Naive B cell (primary cell): ENCODE data around the gene RNU2-63P. TPM values are rescaled to one million over a fixed set of nuclear protein-coding genes. Genes with fewer than 3 reads are reported as not detected.
"Not testable (repeated sequence)": the region's sequence is repeated elsewhere in the genome, so short reads cannot be mapped to it uniquely, and the experiment has no call there.

Experiments
- ATAC-seq, 2 donors: fragments of 150-1000 bp; cut with Tn5 transposase; 2 replicates each; pipeline ENCODE4 v1.10.0; 2021; ENCODE audit warnings: low read depth in 2 of 2, mild to moderate bottlenecking in 2 of 2, moderate library complexity in 2 of 2
- DNase-seq: peaks from one replicate; pipeline ENCODE4 v3.0.0; 2022
- H3K27ac Mint-ChIP-seq, 6 donors: one replicate each; pipeline ENCODE4 v1.8.0; 2020 to 2022; ENCODE audit warnings: mild to moderate bottlenecking in 6 of 6, mixed read lengths in 6 of 6, moderate library complexity in 5 of 6, inconsistent platforms in 2 of 6
- H3K27me3 Mint-ChIP-seq, 3 donors: one replicate each; pipeline ENCODE4 v1.8.0; 2021 to 2022; ENCODE audit warnings: mixed read lengths in 3 of 3, mild to moderate bottlenecking in 1 of 3
- H3K36me3 Mint-ChIP-seq, 2 donors: one replicate each; pipeline ENCODE4 v1.8.0; 2020 to 2022; ENCODE audit warnings: mixed read lengths in 2 of 2, inconsistent platforms in 1 of 2, mild to moderate bottlenecking in 1 of 2
- H3K4me1 Mint-ChIP-seq, 3 donors: one replicate each; pipeline ENCODE4 v1.8.0; 2020 to 2022; ENCODE audit warnings: mixed read lengths in 3 of 3, inconsistent platforms in 1 of 3, mild to moderate bottlenecking in 1 of 3, moderate library complexity in 1 of 3
- H3K4me3 Mint-ChIP-seq, 8 donors: one replicate each; pipeline ENCODE4 v1.8.0; 2020 to 2022; ENCODE audit warnings: mild to moderate bottlenecking in 8 of 8, mixed read lengths in 8 of 8, moderate library complexity in 8 of 8, inconsistent platforms in 2 of 8
- H3K9me3 Mint-ChIP-seq, 7 donors: one replicate each; pipeline ENCODE4 v1.8.0; 2020 to 2022; ENCODE audit warnings: mixed read lengths in 7 of 7, mild to moderate bottlenecking in 5 of 7, inconsistent platforms in 2 of 7, moderate library complexity in 1 of 7
- polyA plus RNA-seq, 6 donors: library from polyadenylated mRNA; unstranded; fragments of 300-500 nt; fragmentation: Illumina TruSeq; gene quantifications; one replicate each; pipeline ENCODE4 v1.2.3, GENCODE V29; 2021; ENCODE audit warnings: low read depth in 6 of 6

The RNU2-63P gene
- polyA plus RNA-seq, 6 donors from 2014 or later, result 9.0 to 94.7 (median 34.8) TPM; not detected in 3

- no peak for ATAC-seq
- Mint-ChIP-seq H3K27me3 (no peaks in the 10 kb centered on the region), H3K27ac (peak overlapping the region in 2 of 6 donors; percentile 74 to 79), H3K36me3 (no peaks in the 10 kb centered on the region), H3K4me1 (peaks cover 24 to 66% (median 25%) of the 10 kb centered on the region in 3 donors), H3K4me3 (no peak overlapping the region), H3K9me3 (no peaks in the 10 kb centered on the region)
- DNase-seq, result no peak
Observed at GRCh38 chr2:88049622-88050021, 33.3 kb upstream of the RNU2-63P start.

- H3K4me3 Mint-ChIP-seq, result peak overlapping the region in 1 of 8 donors; percentile 16
- DNase-seq (no peak), ATAC-seq (no peak)
- no peaks in the 10 kb centered on the region for H3K36me3 Mint-ChIP-seq
- H3K27me3 Mint-ChIP-seq, result no peaks in the 10 kb centered on the region
- no peaks in the 10 kb centered on the region for H3K9me3 Mint-ChIP-seq
- peak overlapping the region in 4 of 6 donors; percentile 38 to 87 (median 58) for H3K27ac Mint-ChIP-seq
- H3K4me1 Mint-ChIP-seq, result peaks cover 13 to 59% (median 15%) of the 10 kb centered on the region in 3 donors
Observed at GRCh38 chr2:88048541-88048940, 32.2 kb upstream of the RNU2-63P start.

- not testable (repeated sequence) for H3K9me3 Mint-ChIP-seq, H3K27ac Mint-ChIP-seq, ATAC-seq, H3K36me3 Mint-ChIP-seq, H3K27me3 Mint-ChIP-seq, H3K4me3 Mint-ChIP-seq, DNase-seq
- peaks cover 14 to 70% (median 30%) of the 10 kb centered on the region in 3 donors for H3K4me1 Mint-ChIP-seq
Observed at GRCh38 chr2:88045561-88045960, 29.2 kb upstream of the RNU2-63P start.

GRCh38 chr2:88042476-88042875 lies 26.1 kb upstream of the RNU2-63P start:
- ATAC-seq (no peak), DNase-seq (no peak)
- Mint-ChIP-seq H3K27ac (peak overlapping the region in 2 of 6 donors; percentile 43 to 47), H3K9me3 (no peaks in the 10 kb centered on the region), H3K36me3 (no peaks in the 10 kb centered on the region), H3K4me1 (peaks cover 24 to 55% (median 42%) of the 10 kb centered on the region in 3 donors), H3K4me3 (no peak overlapping the region), H3K27me3 (no peaks in the 10 kb centered on the region)

- peaks cover 0 to 6% of the 10 kb centered on the region in 2 donors for H3K36me3 Mint-ChIP-seq
- H3K9me3 Mint-ChIP-seq, result no peaks in the 10 kb centered on the region
- peaks cover 34 to 49% (median 44%) of the 10 kb centered on the region in 3 donors for H3K4me1 Mint-ChIP-seq
- H3K27ac Mint-ChIP-seq, result peak overlapping the region in 4 of 6 donors; percentile 12 to 79 (median 36)
- no peak for DNase-seq
- no peaks in the 10 kb centered on the region for H3K27me3 Mint-ChIP-seq
- ATAC-seq, result no peak
- H3K4me3 Mint-ChIP-seq, result no peak overlapping the region
Observed at GRCh38 chr2:88038263-88039105, 22.1 kb upstream of the RNU2-63P start.

- Mint-ChIP-seq H3K36me3 (peaks cover 0 to 17% of the 10 kb centered on the region in 2 donors), H3K4me1 (peaks cover 29 to 35% (median 32%) of the 10 kb centered on the region in 3 donors), H3K27ac (peak overlapping the region in 2 of 6 donors; percentile 7 to 11), H3K27me3 (no peaks in the 10 kb centered on the region), H3K9me3 (no peaks in the 10 kb centered on the region), H3K4me3 (no peak overlapping the region)
- ATAC-seq, result no peak
- DNase-seq, result no peak
Observed at GRCh38 chr2:88036606-88037005, 20.3 kb upstream of the RNU2-63P start.

- peaks cover 28 to 31% (median 29%) of the 10 kb centered on the region in 3 donors for H3K4me1 Mint-ChIP-seq
- H3K9me3 Mint-ChIP-seq, result no peaks in the 10 kb centered on the region
- ATAC-seq, result no peak
- peaks cover 0 to 17% of the 10 kb centered on the region in 2 donors for H3K36me3 Mint-ChIP-seq
- H3K4me3 Mint-ChIP-seq, result no peak overlapping the region
- no peaks in the 10 kb centered on the region for H3K27me3 Mint-ChIP-seq
- DNase-seq, result no peak
- peak overlapping the region in 4 of 6 donors; percentile 11 to 81 (median 32) for H3K27ac Mint-ChIP-seq
Observed at GRCh38 chr2:88036182-88036581, 19.8 kb upstream of the RNU2-63P start.

GRCh38 chr2:88032070-88032702 lies 15.8 kb upstream of the RNU2-63P start:
- Mint-ChIP-seq H3K27me3 (no peaks in the 10 kb centered on the region), H3K36me3 (peaks cover 0 to 21% of the 10 kb centered on the region in 2 donors), H3K9me3 (no peaks in the 10 kb centered on the region), H3K27ac (peak overlapping the region in 1 of 6 donors; percentile 6), H3K4me1 (peaks cover 23 to 27% (median 24%) of the 10 kb centered on the region in 3 donors), H3K4me3 (no peak overlapping the region)
- DNase-seq (no peak), ATAC-seq (no peak)

- ATAC-seq, result no peak
- Mint-ChIP-seq H3K4me1 (peaks cover 15 to 26% (median 17%) of the 10 kb centered on the region in 3 donors), H3K27ac (peak overlapping the region in 3 of 6 donors; percentile 54 to 88 (median 69)), H3K27me3 (no peaks in the 10 kb centered on the region), H3K36me3 (peaks cover 0 to 23% of the 10 kb centered on the region in 2 donors), H3K9me3 (no peaks in the 10 kb centered on the region), H3K4me3 (no peak overlapping the region)
- DNase-seq, result no peak
Observed at GRCh38 chr2:88028931-88029330, 12.6 kb upstream of the RNU2-63P start.

- H3K36me3 Mint-ChIP-seq, result peaks cover 0 to 20% of the 10 kb centered on the region in 2 donors
- H3K27ac Mint-ChIP-seq, result peak overlapping the region; percentile 46 to 96 (median 84)
- DNase-seq, result peak; percentile 19
Observed at GRCh38 chr2:88027697-88028389, 11.5 kb upstream of the RNU2-63P start.

GRCh38 chr2:88024509-88024908 lies 8.2 kb upstream of the RNU2-63P start:
- ATAC-seq (no peak), DNase-seq (no peak)
- Mint-ChIP-seq H3K36me3 (peaks cover 0 to 11% of the 10 kb centered on the region in 2 donors), H3K27me3 (no peaks in the 10 kb centered on the region), H3K9me3 (peaks cover 0 to 1% (median 0%) of the 10 kb centered on the region in 7 donors), H3K4me3 (peak overlapping the region in 1 of 8 donors; percentile 50), H3K4me1 (peaks cover 15 to 28% (median 17%) of the 10 kb centered on the region in 3 donors), H3K27ac (peak overlapping the region in 1 of 6 donors; percentile 56)

More at GRCh38 chr2:88027697-88028389, 11.5 kb upstream of the RNU2-63P start:
- H3K27me3 Mint-ChIP-seq, result no peaks in the 10 kb centered on the region
- peaks cover 15 to 26% (median 17%) of the 10 kb centered on the region in 3 donors for H3K4me1 Mint-ChIP-seq
- peak overlapping the region; percentile 29 to 90 (median 79) for H3K4me3 Mint-ChIP-seq
- H3K9me3 Mint-ChIP-seq, result no peaks in the 10 kb centered on the region
- ATAC-seq, result peak; percentile 77 to 81

- no peak overlapping the region for H3K4me3 Mint-ChIP-seq
Observed at GRCh38 chr2:88022669-88022921, 6.2 kb upstream of the RNU2-63P start.

GRCh38 chr2:88019985-88020384 lies 3.6 kb upstream of the RNU2-63P start:
- Mint-ChIP-seq H3K27me3 (no peaks in the 10 kb centered on the region), H3K4me3 (no peak overlapping the region), H3K27ac (peak overlapping the region in 1 of 6 donors; percentile 65), H3K4me1 (peaks cover 19 to 34% (median 26%) of the 10 kb centered on the region in 3 donors), H3K9me3 (peaks cover 0 to 8% (median 5%) of the 10 kb centered on the region in 7 donors), H3K36me3 (peaks cover 0 to 4% of the 10 kb centered on the region in 2 donors)
- no peak for DNase-seq
- no peak for ATAC-seq

More at GRCh38 chr2:88022669-88022921, 6.2 kb upstream of the RNU2-63P start:
- ATAC-seq, result no peak
- H3K4me1 Mint-ChIP-seq, result peaks cover 11 to 28% (median 14%) of the 10 kb centered on the region in 3 donors
- no peak for DNase-seq
- peaks cover 0 to 12% of the 10 kb centered on the region in 2 donors for H3K36me3 Mint-ChIP-seq
- peak overlapping the region in 1 of 6 donors; percentile 47 for H3K27ac Mint-ChIP-seq
- peaks cover 0 to 8% (median 5%) of the 10 kb centered on the region in 7 donors for H3K9me3 Mint-ChIP-seq
- H3K27me3 Mint-ChIP-seq, result no peaks in the 10 kb centered on the region
